SK-N-SH treated with all-trans-retinoic acid at 6 μM for 48 hours (cell line): ENCODE measurements around the gene SFT2D3.

Experiments
- ATAC-seq: fragments of 200-7000 bp; cut with Tn5 transposase; 3 replicates; pipeline ENCODE4 v1.9.1; 2020; ENCODE audit warnings: mild to moderate bottlenecking, moderate library complexity
- ARNTL ChIP-seq: fragments of 450-650 bp; formaldehyde crosslinking; IDR thresholded peaks from 2 replicates; pipeline ENCODE4 v1.5.0; 2020; ENCODE audit warnings: low read depth, mild to moderate bottlenecking, moderate library complexity, borderline replicate concordance
- BACH2 ChIP-seq: fragments of 250-450 bp; sonication (Bioruptor Pico); IDR thresholded peaks from 2 replicates; pipeline ENCODE4 v1.9.0; 2021; ENCODE audit warnings: mild to moderate bottlenecking, borderline replicate concordance
- CSDC2 ChIP-seq: fragments of 250-450 bp; sonication (Bioruptor Pico); IDR thresholded peaks from 2 replicates; pipeline ENCODE4 v1.5.0; 2020; ENCODE audit warnings: mild to moderate bottlenecking, moderate library complexity
- ESRRG ChIP-seq: fragments of 250-450 bp; sonication (Bioruptor Pico); IDR thresholded peaks from 2 replicates; pipeline ENCODE4 v1.6.1; 2021; ENCODE audit warnings: mild to moderate bottlenecking
- ISL1 ChIP-seq: fragments of 250-450 bp; sonication (Bioruptor Pico); IDR thresholded peaks from 2 replicates; pipeline ENCODE4 v2.1.2; 2022; ENCODE audit warnings: mild to moderate bottlenecking, moderate library complexity
- RARB ChIP-seq: fragments of 250-450 bp; sonication (Bioruptor Pico); IDR thresholded peaks from 2 replicates; pipeline ENCODE4 v1.8.0; 2021; ENCODE audit warnings: mild to moderate bottlenecking, moderate library complexity
- TCF4 ChIP-seq: fragments of 250-450 bp; sonication (Bioruptor Pico); IDR thresholded peaks from 2 replicates; pipeline ENCODE4 v1.8.0; 2021; ENCODE audit warnings: mild to moderate bottlenecking, moderate library complexity, borderline replicate concordance
- TOX ChIP-seq: fragments of 250-450 bp; sonication (Bioruptor Pico); IDR thresholded peaks from 2 replicates; pipeline ENCODE4 v1.8.0; 2021; ENCODE audit warnings: mild to moderate bottlenecking, moderate library complexity, borderline replicate concordance
- ZFP3 ChIP-seq: fragments of 250-450 bp; sonication (Bioruptor Pico); IDR thresholded peaks from 2 replicates; pipeline ENCODE4 v1.5.0; 2020; ENCODE audit warnings: mild to moderate bottlenecking, moderate library complexity
- ZFP30 ChIP-seq: fragments of 450-650 bp; formaldehyde crosslinking; IDR thresholded peaks from 2 replicates; pipeline ENCODE4 v1.5.0; 2022; ENCODE audit warnings: mild to moderate bottlenecking, moderate library complexity
- ZNF565 ChIP-seq: fragments of 450-650 bp; formaldehyde crosslinking; conservative IDR thresholded peaks from 2 replicates; pipeline ENCODE4 v1.5.0; 2020; ENCODE audit warnings: low read depth, mild to moderate bottlenecking, moderate library complexity
- ZNF70 ChIP-seq: fragments of 450-650 bp; formaldehyde crosslinking; IDR thresholded peaks from 2 replicates; pipeline ENCODE4 v1.5.0; 2020; ENCODE audit warnings: mild to moderate bottlenecking, moderate library complexity
- ZNF8 ChIP-seq: fragments of 450-650 bp; formaldehyde crosslinking; IDR thresholded peaks from 2 replicates; pipeline ENCODE4 v1.5.0; 2020; ENCODE audit warnings: mild to moderate bottlenecking, moderate library complexity
- TF ChIP-seq, protein P1 (sequence below): fragments of 250-450 bp; sonication (Bioruptor Pico); IDR thresholded peaks from 2 replicates; pipeline ENCODE4 v1.8.0; 2020; ENCODE audit warnings: mild to moderate bottlenecking, moderate library complexity, borderline replicate concordance
- TF ChIP-seq, protein P2 (sequence below): fragments of 250-450 bp; sonication (Bioruptor Pico); IDR thresholded peaks from 2 replicates; pipeline ENCODE4 v1.5.1; 2020; ENCODE audit warnings: low read depth, mild to moderate bottlenecking, moderate library complexity
- TF ChIP-seq, protein P3 (sequence below): fragments of 250-450 bp; sonication (Bioruptor Pico); IDR thresholded peaks from 2 replicates; pipeline ENCODE4 v1.8.0; 2021; ENCODE audit warnings: low read depth, mild to moderate bottlenecking, moderate library complexity, borderline replicate concordance
- TF ChIP-seq, protein P4 (sequence below): fragments of 250-450 bp; sonication (Bioruptor Pico); IDR thresholded peaks from 2 replicates; pipeline ENCODE4 v1.5.0; 2020; ENCODE audit warnings: mild to moderate bottlenecking, moderate library complexity

SFT2D3 gene

DNA sequence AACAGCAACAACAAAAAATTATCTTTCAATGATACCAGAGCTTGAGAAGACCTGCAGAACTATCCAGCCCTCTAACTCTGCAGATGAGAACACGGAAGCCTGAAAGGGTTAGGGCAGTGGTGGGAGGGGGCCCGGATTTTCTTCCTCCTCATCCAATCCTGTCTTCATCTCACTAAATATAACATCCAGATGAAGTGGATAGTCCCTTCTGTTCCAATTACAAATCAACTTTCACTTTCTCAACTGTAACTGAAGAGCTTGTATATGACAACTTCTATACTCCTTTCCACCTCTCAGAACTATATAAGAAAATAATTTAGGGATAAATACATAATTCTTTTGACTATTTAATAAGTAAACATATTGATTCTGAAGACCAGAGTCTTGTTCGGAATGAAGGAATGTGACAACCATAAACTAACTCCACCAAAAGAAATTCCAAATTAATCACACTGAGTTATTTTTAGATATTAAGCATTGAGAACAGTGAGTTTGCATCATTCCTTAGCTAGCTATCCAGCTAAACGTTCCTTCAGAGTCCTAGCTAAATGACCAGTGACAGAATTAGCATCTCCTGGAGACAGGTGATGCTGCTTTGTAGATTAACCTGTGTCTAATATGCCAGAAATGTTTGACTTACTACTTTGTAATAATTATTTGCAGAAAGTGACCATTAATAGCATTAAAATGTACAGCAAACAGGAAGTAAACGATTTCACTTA lies 32.7 kb downstream of the SFT2D3 start:
- TF ChIP-seq ZNF565 (CRISPR knock-in tag): no peak
- no peak for TF ChIP-seq CSDC2 (CRISPR knock-in tag)
- no peak for TF ChIP-seq BACH2 (CRISPR knock-in tag)
- TF ChIP-seq ZFP3 (CRISPR knock-in tag): no peak
- TF ChIP-seq, protein P1, sequence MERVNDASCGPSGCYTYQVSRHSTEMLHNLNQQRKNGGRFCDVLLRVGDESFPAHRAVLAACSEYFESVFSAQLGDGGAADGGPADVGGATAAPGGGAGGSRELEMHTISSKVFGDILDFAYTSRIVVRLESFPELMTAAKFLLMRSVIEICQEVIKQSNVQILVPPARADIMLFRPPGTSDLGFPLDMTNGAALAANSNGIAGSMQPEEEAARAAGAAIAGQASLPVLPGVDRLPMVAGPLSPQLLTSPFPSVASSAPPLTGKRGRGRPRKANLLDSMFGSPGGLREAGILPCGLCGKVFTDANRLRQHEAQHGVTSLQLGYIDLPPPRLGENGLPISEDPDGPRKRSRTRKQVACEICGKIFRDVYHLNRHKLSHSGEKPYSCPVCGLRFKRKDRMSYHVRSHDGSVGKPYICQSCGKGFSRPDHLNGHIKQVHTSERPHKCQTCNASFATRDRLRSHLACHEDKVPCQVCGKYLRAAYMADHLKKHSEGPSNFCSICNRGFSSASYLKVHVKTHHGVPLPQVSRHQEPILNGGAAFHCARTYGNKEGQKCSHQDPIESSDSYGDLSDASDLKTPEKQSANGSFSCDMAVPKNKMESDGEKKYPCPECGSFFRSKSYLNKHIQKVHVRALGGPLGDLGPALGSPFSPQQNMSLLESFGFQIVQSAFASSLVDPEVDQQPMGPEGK: no peak
- no peak for TF ChIP-seq TCF4 (CRISPR knock-in tag)
- TF ChIP-seq, protein P2, sequence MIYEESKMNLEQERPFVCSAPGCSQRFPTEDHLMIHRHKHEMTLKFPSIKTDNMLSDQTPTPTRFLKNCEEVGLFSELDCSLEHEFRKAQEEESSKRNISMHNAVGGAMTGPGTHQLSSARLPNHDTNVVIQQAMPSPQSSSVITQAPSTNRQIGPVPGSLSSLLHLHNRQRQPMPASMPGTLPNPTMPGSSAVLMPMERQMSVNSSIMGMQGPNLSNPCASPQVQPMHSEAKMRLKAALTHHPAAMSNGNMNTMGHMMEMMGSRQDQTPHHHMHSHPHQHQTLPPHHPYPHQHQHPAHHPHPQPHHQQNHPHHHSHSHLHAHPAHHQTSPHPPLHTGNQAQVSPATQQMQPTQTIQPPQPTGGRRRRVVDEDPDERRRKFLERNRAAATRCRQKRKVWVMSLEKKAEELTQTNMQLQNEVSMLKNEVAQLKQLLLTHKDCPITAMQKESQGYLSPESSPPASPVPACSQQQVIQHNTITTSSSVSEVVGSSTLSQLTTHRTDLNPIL (CRISPR knock-in tag): no peak
- no peak for TF ChIP-seq ISL1 (CRISPR knock-in tag)
- TF ChIP-seq ZNF8 (CRISPR knock-in tag): no peak
- TF ChIP-seq, protein P3, sequence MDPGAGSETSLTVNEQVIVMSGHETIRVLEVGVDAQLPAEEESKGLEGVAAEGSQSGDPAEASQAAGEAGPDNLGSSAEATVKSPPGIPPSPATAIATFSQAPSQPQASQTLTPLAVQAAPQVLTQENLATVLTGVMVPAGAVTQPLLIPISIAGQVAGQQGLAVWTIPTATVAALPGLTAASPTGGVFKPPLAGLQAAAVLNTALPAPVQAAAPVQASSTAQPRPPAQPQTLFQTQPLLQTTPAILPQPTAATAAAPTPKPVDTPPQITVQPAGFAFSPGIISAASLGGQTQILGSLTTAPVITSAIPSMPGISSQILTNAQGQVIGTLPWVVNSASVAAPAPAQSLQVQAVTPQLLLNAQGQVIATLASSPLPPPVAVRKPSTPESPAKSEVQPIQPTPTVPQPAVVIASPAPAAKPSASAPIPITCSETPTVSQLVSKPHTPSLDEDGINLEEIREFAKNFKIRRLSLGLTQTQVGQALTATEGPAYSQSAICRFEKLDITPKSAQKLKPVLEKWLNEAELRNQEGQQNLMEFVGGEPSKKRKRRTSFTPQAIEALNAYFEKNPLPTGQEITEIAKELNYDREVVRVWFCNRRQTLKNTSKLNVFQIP (CRISPR knock-in tag): no peak
- ATAC-seq: peak; percentile 53; the same call in 2 of the 3 replicates

DNA sequence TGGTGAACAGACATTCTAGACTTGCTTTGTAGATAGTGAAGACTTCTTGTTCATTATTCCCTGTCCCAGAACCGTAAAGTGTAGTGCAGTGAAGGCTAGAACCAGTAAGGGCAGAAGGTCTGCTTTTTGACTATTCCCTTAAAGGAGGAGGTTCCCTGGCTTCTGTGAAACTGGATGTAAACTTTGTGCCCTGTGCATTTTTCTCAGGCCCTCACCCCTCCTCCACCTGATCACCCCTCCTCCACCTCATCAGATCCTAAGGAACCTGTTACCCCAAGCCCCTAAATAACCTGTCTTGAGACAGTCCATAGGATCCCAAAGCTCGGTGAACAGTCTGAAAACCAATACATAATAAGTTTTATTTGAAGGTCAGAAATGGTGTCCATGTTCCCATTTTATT lies 33.7 kb downstream of the SFT2D3 start:
- TF ChIP-seq CSDC2 (CRISPR knock-in tag) (no peak), ESRRG (CRISPR knock-in tag) (no peak), ZNF70 (no peak), TOX (no peak), ARNTL (CRISPR knock-in tag) (no peak), RARB (no peak), ISL1 (CRISPR knock-in tag) (no peak)
- no peak for ATAC-seq

DNA sequence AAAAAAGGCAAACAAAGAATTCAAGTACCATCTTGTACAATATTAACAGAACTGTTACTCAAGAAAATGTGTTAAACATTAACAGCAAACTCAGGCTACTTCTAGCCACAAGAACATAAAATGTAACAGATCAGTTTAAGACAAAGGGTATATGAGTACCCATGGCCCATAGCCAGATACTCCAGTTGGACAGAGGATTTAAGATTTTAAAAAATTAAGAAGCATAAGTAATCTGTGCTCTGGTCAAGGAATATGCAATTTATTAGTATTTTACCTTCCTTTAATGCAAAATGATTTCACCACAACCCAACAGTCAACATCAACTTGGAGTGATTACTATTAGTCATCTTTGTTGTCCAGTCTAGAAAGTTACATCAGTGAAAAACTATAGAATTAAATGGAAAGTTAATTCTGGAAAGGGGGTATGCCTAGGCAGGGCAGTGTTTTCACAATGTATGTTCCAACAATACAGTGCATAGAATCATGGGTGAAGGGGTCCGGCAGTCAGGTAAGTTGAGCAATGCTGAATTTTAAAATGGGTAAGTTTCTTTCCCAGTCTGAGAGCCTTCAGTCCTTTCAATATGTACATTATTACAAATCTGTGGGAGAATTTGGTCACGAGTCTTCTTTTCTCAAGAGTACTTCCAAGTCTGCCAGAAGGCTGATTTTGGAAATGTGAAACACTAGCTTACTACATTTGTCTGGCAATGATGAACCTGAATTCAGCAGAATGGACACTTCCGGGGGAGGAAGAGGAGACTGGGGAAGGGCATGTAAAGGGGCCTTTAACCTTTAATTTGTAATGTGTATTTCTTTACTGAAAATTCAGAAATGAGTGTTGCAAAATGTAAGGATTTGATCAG lies 34.5 kb downstream of the SFT2D3 start:
- ATAC-seq: no peak

More for the DNA sequence above, 34.5 kb downstream of the SFT2D3 start:
- TF ChIP-seq, protein P3 (CRISPR knock-in tag): no peak
- TF ChIP-seq ZNF70 (no peak), ZNF565 (CRISPR knock-in tag) (no peak), ZFP30 (CRISPR knock-in tag) (no peak), ESRRG (CRISPR knock-in tag) (no peak), RARB (no peak)
- TF ChIP-seq, protein P4, sequence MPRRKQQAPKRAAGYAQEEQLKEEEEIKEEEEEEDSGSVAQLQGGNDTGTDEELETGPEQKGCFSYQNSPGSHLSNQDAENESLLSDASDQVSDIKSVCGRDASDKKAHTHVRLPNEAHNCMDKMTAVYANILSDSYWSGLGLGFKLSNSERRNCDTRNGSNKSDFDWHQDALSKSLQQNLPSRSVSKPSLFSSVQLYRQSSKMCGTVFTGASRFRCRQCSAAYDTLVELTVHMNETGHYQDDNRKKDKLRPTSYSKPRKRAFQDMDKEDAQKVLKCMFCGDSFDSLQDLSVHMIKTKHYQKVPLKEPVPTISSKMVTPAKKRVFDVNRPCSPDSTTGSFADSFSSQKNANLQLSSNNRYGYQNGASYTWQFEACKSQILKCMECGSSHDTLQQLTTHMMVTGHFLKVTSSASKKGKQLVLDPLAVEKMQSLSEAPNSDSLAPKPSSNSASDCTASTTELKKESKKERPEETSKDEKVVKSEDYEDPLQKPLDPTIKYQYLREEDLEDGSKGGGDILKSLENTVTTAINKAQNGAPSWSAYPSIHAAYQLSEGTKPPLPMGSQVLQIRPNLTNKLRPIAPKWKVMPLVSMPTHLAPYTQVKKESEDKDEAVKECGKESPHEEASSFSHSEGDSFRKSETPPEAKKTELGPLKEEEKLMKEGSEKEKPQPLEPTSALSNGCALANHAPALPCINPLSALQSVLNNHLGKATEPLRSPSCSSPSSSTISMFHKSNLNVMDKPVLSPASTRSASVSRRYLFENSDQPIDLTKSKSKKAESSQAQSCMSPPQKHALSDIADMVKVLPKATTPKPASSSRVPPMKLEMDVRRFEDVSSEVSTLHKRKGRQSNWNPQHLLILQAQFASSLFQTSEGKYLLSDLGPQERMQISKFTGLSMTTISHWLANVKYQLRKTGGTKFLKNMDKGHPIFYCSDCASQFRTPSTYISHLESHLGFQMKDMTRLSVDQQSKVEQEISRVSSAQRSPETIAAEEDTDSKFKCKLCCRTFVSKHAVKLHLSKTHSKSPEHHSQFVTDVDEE (CRISPR knock-in tag): no peak
- TF ChIP-seq, protein P1: no peak
